Duodenal mucosa (tissue), 2 donors: ENCODE measurements around the gene PTPRG.

Source experiments
- H3K27ac ChIP-seq: one replicate; pipeline ENCODE4 v1.7.0; 2013; ENCODE audit warnings: low read depth, low read length
- H3K27me3 ChIP-seq, 2 donors: one replicate each; pipeline ENCODE4 v1.7.0; 2013; ENCODE audit warnings: low read length in 2 of 2, control low read depth in 1 of 2; ENCODE audit not compliant: insufficient read depth in 2 of 2, control insufficient read depth in 1 of 2
- H3K36me3 ChIP-seq, 2 donors: one replicate each; pipeline ENCODE4 v1.7.0; 2013; ENCODE audit warnings: low read length in 2 of 2, control low read depth in 1 of 2; ENCODE audit not compliant: insufficient read depth in 2 of 2, control insufficient read depth in 1 of 2
- H3K4me1 ChIP-seq, 2 donors: one replicate each; pipeline ENCODE4 v1.7.0; 2013; ENCODE audit warnings: low read length in 2 of 2, control low read depth in 1 of 2; ENCODE audit not compliant: insufficient read depth in 2 of 2, control insufficient read depth in 1 of 2
- H3K4me3 ChIP-seq, 2 donors: one replicate each; pipeline ENCODE4 v1.7.0; 2013; ENCODE audit warnings: low read length in 2 of 2, low read depth in 1 of 2
- H3K9ac ChIP-seq, 2 donors: one replicate each; pipeline ENCODE4 v1.7.0; 2013; ENCODE audit warnings: low read length in 2 of 2, low read depth in 1 of 2
- H3K9me3 ChIP-seq, 2 donors: one replicate each; pipeline ENCODE4 v1.7.0; 2013; ENCODE audit warnings: low read length in 2 of 2, control low read depth in 1 of 2; ENCODE audit not compliant: control insufficient read depth in 1 of 2

The PTPRG gene

GRCh38 chr3:62173939-62174515, 612.7 kb downstream of the PTPRG start:
- H3K4me3 ChIP-seq = no peak overlapping the region
- no peaks in the 10 kb centered on the region for H3K4me1 ChIP-seq
- H3K36me3 ChIP-seq = no peaks in the 10 kb centered on the region
- no peaks in the 10 kb centered on the region for H3K9me3 ChIP-seq
- no peak overlapping the region for H3K9ac ChIP-seq
- no peak overlapping the region for H3K27ac ChIP-seq
- no peaks in the 10 kb centered on the region for H3K27me3 ChIP-seq

DNA sequence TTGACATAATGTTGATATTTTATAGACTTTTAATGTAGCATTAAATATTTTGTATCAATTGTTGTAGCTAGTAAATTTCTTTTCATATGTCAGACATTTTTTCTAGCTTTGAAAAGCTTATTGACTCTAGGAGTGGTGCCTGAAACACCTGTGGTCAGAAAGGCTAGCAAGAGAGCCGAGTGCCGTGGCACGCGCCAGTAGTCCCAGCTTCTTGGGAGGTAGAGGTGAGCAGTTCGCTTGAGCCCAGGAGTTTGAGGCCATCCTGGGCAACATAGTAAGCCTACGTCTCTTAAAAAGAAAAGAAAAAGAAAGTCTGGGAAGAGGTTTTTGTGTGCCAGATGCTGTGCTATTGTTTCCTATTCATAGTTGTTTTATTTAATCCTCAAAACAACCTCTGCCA, 613.8 kb downstream of the PTPRG start:
- Histone ChIP-seq H3K9ac (no peak overlapping the region), H3K4me3 (no peak overlapping the region), H3K27me3 (no peaks in the 10 kb centered on the region), H3K27ac (no peak overlapping the region), H3K4me1 (no peaks in the 10 kb centered on the region), H3K9me3 (no peaks in the 10 kb centered on the region), H3K36me3 (no peaks in the 10 kb centered on the region)

- H3K27ac ChIP-seq = no peak overlapping the region
- no peaks in the 10 kb centered on the region for H3K27me3 ChIP-seq
- no peak overlapping the region for H3K4me3 ChIP-seq
- no peaks in the 10 kb centered on the region for H3K36me3 ChIP-seq
- no peaks in the 10 kb centered on the region for H3K9me3 ChIP-seq
- no peaks in the 10 kb centered on the region for H3K4me1 ChIP-seq
- H3K9ac ChIP-seq = no peak overlapping the region
These were observed 616.7 kb downstream of the PTPRG start for GRCh38 chr3:62178032-62178431.

- Histone ChIP-seq H3K36me3 (no peaks in the 10 kb centered on the region), H3K4me3 (no peak overlapping the region), H3K9me3 (no peaks in the 10 kb centered on the region), H3K27ac (no peak overlapping the region), H3K27me3 (no peaks in the 10 kb centered on the region), H3K4me1 (no peaks in the 10 kb centered on the region), H3K9ac (no peak overlapping the region)
These were observed 617.6 kb downstream of the PTPRG start for GRCh38 chr3:62178739-62179600.

DNA sequence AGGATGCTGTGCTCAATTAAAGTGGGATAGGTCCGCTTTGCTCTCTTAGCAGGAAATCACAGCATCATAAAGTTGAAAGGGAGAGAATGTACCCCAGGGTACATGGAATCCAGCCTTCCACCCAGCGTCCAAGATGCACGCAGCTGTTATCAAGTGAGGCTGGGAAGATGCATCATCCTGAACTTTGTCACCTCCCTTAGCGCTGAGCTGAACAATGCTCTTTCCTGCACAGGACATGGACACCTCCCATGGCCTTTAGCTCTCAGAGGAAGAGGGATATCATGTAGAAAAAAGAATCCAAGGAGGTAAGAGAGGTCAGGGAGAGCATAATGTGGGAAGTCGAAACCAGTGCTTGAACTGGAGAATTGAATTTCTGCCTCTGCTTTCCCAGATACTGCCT, 619.1 kb downstream of the PTPRG start:
- H3K27ac ChIP-seq = no peak overlapping the region
- H3K9ac ChIP-seq = no peak overlapping the region
- H3K27me3 ChIP-seq = no peaks in the 10 kb centered on the region
- no peaks in the 10 kb centered on the region for H3K4me1 ChIP-seq
- H3K9me3 ChIP-seq = no peaks in the 10 kb centered on the region
- H3K36me3 ChIP-seq = peaks cover 0 to 4% of the 10 kb centered on the region in 2 donors
- no peak overlapping the region for H3K4me3 ChIP-seq

DNA sequence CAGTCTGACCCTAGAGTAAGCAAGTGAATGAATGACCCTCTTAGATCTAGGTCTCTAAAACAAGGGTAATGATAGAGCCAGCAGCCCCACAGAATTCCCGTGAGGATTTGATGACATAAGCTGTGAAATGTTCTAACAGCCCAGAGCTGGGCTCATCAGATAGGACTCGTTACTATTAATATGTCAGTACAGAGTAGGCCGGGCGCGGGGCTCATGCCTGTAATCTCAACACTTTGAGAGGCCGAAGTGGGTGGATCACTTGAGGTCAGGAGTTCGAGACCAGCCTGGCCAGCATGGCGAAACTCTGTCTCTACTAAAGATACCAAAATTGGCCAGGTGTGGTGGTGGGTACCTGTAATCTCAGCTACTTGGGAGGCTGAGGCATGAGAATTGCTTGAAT, 621.7 kb downstream of the PTPRG start:
- no peaks in the 10 kb centered on the region for H3K9me3 ChIP-seq
- H3K27ac ChIP-seq = no peak overlapping the region
- no peaks in the 10 kb centered on the region for H3K4me1 ChIP-seq
- peaks cover 0 to 4% of the 10 kb centered on the region in 2 donors for H3K36me3 ChIP-seq
- no peaks in the 10 kb centered on the region for H3K27me3 ChIP-seq
- no peak overlapping the region for H3K9ac ChIP-seq
- H3K4me3 ChIP-seq = no peak overlapping the region

GRCh38 chr3:62183969-62184368, 622.6 kb downstream of the PTPRG start:
- no peak overlapping the region for H3K27ac ChIP-seq

GRCh38 chr3:62184559-62184958, 623.2 kb downstream of the PTPRG start:
- Histone ChIP-seq H3K27ac (no peak overlapping the region), H3K27me3 (no peaks in the 10 kb centered on the region), H3K4me1 (no peaks in the 10 kb centered on the region), H3K4me3 (no peak overlapping the region), H3K36me3 (peaks cover 0 to 4% of the 10 kb centered on the region in 2 donors), H3K9ac (no peak overlapping the region), H3K9me3 (no peaks in the 10 kb centered on the region)

More at GRCh38 chr3:62183969-62184368, 622.6 kb downstream of the PTPRG start:
- Histone ChIP-seq H3K36me3 (peaks cover 0 to 4% of the 10 kb centered on the region in 2 donors), H3K9ac (no peak overlapping the region), H3K27me3 (no peaks in the 10 kb centered on the region), H3K4me1 (no peaks in the 10 kb centered on the region), H3K9me3 (no peaks in the 10 kb centered on the region), H3K4me3 (no peak overlapping the region)

DNA sequence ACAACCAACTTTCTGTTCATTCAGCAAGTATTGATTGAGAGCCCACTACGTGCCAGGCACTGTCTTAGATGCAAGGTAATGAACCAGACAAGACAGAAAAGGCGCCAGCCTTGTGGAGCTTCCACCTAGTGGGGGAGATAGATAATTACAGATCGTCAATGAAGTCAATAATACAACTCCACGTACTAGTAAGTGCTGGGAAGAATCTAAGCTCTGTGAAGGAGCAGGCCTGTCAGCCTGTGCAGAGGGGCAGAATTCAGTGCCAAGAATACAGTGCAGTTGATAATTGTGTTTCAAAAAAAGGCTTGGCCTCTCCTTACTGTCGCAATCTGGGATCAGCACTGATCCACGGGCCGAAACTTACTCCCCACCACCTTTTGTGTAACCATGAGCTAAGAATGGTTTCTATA, 625.7 kb downstream of the PTPRG start:
- H3K9me3 ChIP-seq = no peaks in the 10 kb centered on the region
- no peaks in the 10 kb centered on the region for H3K4me1 ChIP-seq
- H3K9ac ChIP-seq = no peak overlapping the region
- no peak overlapping the region for H3K27ac ChIP-seq
- H3K27me3 ChIP-seq = no peaks in the 10 kb centered on the region
- H3K36me3 ChIP-seq = peaks cover 4 to 6% of the 10 kb centered on the region in 2 donors
- no peak overlapping the region for H3K4me3 ChIP-seq

- no peaks in the 10 kb centered on the region for H3K4me1 ChIP-seq
- H3K4me3 ChIP-seq = peak overlapping the region in 1 of 2 donors; percentile 20
- H3K9ac ChIP-seq = no peak overlapping the region
- no peaks in the 10 kb centered on the region for H3K27me3 ChIP-seq
- peaks cover 4 to 6% of the 10 kb centered on the region in 2 donors for H3K36me3 ChIP-seq
- H3K27ac ChIP-seq = no peak overlapping the region
- no peaks in the 10 kb centered on the region for H3K9me3 ChIP-seq
These were observed 627.5 kb downstream of the PTPRG start for GRCh38 chr3:62188681-62189375.
